ENCODE data around the gene PTPN7.

Gene PTPN7

DNA sequence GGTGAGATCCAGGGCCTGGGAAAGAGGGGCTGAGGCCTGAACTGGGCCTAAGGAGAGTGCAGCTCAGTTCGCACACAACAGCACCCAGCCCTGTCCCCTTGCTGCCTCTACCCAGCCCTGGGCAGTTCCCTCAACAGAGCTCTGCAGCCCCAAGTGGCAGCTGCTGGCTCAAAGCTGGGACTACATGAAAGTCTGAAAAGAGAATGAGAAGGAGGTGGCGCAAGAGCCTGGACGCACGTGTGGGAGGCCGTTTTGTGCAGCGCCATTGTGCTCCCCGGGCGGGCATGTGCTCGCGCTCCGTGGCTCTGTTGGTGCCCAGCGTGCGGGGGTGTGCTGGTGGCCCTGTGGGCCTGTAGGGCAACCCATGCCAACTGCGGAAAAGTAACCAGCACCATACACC lies 27.4 kb downstream of the PTPN7 start:
- DNase-seq (ENCODE audit: low spot score) = no peak
- TF ChIP-seq, protein P1, sequence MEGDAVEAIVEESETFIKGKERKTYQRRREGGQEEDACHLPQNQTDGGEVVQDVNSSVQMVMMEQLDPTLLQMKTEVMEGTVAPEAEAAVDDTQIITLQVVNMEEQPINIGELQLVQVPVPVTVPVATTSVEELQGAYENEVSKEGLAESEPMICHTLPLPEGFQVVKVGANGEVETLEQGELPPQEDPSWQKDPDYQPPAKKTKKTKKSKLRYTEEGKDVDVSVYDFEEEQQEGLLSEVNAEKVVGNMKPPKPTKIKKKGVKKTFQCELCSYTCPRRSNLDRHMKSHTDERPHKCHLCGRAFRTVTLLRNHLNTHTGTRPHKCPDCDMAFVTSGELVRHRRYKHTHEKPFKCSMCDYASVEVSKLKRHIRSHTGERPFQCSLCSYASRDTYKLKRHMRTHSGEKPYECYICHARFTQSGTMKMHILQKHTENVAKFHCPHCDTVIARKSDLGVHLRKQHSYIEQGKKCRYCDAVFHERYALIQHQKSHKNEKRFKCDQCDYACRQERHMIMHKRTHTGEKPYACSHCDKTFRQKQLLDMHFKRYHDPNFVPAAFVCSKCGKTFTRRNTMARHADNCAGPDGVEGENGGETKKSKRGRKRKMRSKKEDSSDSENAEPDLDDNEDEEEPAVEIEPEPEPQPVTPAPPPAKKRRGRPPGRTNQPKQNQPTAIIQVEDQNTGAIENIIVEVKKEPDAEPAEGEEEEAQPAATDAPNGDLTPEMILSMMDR (IDR thresholded peaks at IDR 0.05) = no peak
- peak overlapping the region; percentile 24 for H3K4me3 ChIP-seq
- peak overlapping the region; percentile 88 to 93 for H3K27ac ChIP-seq

DNA sequence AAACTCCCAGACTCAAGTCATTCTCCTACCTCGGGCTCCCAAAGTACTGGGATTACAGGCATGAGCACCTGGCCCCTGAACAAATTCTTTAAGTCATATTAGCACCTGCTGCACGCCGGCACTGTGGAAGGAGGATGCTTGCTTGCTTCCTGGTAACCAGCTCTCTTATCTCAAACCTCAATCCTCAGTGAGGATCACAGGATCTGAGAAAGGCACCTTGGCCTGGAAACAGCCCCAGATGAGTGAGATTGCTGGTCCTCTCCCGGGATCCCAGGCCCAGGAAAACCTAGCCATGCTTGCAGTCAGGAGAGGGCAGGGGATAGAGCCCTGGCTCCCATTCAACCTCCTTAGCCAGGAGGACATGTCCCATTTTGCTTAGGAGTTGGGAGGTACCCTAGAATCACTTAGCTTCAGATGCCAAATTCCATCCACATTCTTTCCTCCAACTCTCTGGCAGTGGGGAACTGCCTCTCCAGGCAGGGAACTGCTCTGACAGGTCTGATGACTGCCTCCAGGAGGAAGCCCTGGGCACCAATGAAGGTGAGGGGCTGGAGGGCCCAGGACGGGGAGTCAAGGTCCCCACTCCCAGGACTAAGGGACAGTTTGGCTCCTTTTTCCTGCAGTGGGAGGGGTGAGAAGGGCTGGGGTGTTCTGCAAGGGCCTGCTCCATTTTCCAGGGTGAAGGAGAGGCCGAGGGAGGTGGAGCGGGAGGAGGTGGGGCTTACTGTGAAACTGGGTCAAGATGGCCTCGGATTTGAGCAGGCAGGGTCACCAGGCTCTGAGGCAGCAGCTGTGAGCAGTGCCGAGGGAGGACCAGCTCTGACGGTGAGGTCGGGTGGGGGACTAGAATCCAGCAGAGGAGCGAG lies 28.2 kb downstream of the PTPN7 start:
- H3K4me3 ChIP-seq = peak overlapping the region; percentile 24
- peak; percentile 90 for DNase-seq (ENCODE audit: low spot score)
- TF ChIP-seq, protein P1 (IDR thresholded peaks at IDR 0.05) = no peak
- peak overlapping the region; percentile 88 to 93 for H3K27ac ChIP-seq

DNA sequence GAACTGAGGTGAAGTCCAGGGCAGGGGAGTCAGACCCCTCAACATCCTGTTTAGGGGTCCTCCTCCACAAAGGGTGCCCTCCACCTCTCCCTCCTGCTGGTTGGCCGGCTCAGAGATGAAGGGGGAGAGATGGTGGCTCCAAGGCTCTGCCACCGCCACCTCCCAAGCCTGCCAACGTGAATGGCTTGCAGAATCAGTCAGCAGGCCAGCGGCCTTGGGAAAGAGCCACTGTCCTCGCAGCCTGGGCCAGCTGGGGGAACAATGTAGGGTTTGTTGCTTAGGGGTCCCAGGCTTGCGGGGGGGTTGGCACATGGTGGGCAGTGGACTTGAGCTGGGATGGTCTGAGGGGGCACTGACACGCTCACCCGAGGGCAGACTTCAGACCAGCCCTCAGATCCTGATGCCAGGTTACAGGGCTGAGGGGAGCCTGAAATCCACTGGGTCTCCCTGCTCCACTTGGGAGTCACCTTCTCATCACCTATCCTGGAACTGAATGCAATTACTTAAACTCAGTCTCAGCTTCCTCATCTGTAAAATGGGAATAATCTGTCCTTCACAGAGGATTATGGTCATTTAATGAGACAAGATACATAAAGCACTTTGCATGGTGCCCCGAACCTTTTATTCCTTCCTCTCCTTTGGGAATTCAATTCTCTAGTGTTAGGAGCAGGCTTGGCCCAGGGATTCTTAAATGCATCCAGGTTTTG lies 29.4 kb downstream of the PTPN7 start:
- TF ChIP-seq, protein P1 (IDR thresholded peaks at IDR 0.05) = no peak

DNA sequence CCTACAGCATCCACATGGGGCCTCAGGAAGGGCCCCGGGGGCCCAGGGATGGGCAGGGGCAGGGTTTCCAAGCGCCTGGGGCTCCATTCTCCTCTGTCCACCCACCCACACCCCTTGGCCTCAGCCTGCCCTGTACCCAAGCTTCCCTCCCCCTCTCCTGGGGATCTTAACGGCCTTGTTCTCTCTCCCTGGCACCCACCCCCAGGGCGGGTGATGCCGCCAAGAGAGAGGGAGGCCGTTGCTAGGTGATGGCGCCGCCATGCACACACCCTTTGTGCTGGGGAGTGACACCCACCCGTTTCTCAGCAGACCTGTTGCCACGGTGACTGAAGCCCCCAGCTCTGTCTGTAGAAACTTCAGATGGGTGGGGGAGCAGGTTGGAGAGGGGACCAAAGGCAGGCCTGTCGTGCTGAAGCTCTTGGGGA lies 30.1 kb downstream of the PTPN7 start:
- TF ChIP-seq, protein P1 (IDR thresholded peaks at IDR 0.05) = no peak
- DNase-seq (ENCODE audit: low spot score) = no peak
- Histone ChIP-seq H3K4me3 (no peak overlapping the region), H3K27ac (peak overlapping the region; percentile 38 to 93)

More for the DNA sequence above, 29.4 kb downstream of the PTPN7 start:
- DNase-seq (ENCODE audit: low spot score) = no peak
- Histone ChIP-seq H3K4me3 (no peak overlapping the region), H3K27ac (peak overlapping the region; percentile 38 to 93)

DNA sequence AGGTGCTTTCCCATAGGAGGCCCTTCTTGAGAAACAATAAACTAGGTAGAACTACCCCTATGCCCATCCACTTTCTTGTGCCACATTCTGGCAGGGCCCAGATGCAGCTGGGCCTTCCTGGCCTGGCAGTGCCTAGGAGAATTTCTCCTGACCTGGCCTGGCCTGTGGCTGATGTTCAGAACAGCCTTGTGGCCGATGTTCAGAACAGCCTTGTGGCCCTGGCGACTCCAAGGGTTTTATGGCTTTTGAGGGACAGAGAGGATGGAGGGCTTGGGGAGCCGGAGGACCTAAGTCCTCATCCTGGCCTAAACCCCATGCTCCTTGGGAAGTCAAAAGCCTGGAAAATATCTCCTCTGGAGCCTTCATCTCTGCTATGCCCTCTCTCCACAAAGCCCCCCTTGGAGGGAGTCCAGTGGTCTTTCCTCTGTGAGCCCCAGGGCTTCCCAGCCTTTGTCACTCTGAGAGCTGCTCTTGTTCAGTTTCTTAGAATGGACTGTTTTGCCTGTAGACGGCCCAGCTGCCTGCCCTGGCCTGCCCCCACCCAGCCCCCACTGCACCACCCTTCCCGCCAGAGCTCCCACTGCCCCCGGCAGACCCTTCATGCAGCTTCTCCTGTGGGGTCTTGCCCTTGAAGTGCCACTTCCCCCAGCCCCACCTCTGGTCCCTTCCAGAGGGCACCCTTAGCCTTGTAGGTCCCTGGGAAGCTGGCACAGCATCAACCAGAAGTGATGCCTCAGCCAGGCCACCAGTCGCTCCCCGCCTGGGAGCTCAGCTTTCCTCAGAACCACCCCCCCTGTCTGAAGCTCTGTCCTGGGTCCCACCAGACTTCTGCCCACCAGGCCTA lies 30.7 kb downstream of the PTPN7 start:
- no peak for DNase-seq (ENCODE audit: low spot score)
- Histone ChIP-seq H3K4me3 (no peak overlapping the region), H3K27ac (peak overlapping the region; percentile 38 to 93)
- TF ChIP-seq, protein P1 (IDR thresholded peaks at IDR 0.05) = no peak

DNA sequence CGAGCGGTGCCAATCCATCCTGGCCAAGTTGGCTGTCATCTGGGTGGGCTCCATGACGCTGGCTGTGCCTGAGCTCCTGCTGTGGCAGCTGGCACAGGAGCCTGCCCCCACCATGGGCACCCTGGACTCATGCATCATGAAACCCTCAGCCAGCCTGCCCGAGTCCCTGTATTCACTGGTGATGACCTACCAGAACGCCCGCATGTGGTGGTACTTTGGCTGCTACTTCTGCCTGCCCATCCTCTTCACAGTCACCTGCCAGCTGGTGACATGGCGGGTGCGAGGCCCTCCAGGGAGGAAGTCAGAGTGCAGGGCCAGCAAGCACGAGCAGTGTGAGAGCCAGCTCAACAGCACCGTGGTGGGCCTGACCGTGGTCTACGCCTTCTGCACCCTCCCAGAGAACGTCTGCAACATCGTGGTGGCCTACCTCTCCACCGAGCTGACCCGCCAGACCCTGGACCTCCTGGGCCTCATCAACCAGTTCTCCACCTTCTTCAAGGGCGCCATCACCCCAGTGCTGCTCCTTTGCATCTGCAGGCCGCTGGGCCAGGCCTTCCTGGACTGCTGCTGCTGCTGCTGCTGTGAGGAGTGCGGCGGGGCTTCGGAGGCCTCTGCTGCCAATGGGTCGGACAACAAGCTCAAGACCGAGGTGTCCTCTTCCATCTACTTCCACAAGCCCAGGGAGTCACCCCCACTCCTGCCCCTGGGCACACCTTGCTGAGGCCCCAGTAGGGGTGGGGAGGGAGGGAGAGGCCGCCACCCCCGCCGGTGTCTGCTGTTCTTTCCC lies 32.4 kb downstream of the PTPN7 start:
- TF ChIP-seq, protein P1 (IDR thresholded peaks at IDR 0.05) = no peak
- H3K4me3 ChIP-seq = no peak overlapping the region
- no peak for DNase-seq (ENCODE audit: low spot score)
- no peak overlapping the region for H3K27ac ChIP-seq
